NCI-H187 treated with DMSO at 0.1 percent for 48 hours (cell line): ENCODE measurements around the gene TEX19.

Experiments
- DNase-seq: peaks from one replicate; lab custom pipeline; 2025; lab: John Stamatoyannopoulos, UW

The TEX19 gene

GRCh38 chr17:82321947-82322466 is 37.0 kb upstream of the TEX19 start:
- no peak for DNase-seq

- no peak for DNase-seq
These were observed 36.3 kb upstream of the TEX19 start for GRCh38 chr17:82322526-82323453.

- no peak for DNase-seq
These were observed 35.4 kb upstream of the TEX19 start for GRCh38 chr17:82323514-82324234.

GRCh38 chr17:82324566-82325285 is 34.3 kb upstream of the TEX19 start:
- no peak for DNase-seq

GRCh38 chr17:82325286-82326180 is 33.5 kb upstream of the TEX19 start:
- no peak for DNase-seq

GRCh38 chr17:82327289-82327688 is 31.8 kb upstream of the TEX19 start:
- DNase-seq = no peak

- no peak for DNase-seq
These were observed 31.3 kb upstream of the TEX19 start for GRCh38 chr17:82327757-82328140.

- no peak for DNase-seq
These were observed 30.7 kb upstream of the TEX19 start for GRCh38 chr17:82328141-82328993.

- DNase-seq = no peak
These were observed 30.0 kb upstream of the TEX19 start for GRCh38 chr17:82328994-82329507.

GRCh38 chr17:82329683-82330321 is 29.2 kb upstream of the TEX19 start:
- no peak for DNase-seq

GRCh38 chr17:82330322-82331239 is 28.5 kb upstream of the TEX19 start:
- peak; percentile 23 for DNase-seq

- no peak for DNase-seq
These were observed 27.6 kb upstream of the TEX19 start for GRCh38 chr17:82331345-82331939.

- DNase-seq = no peak
These were observed 26.3 kb upstream of the TEX19 start for GRCh38 chr17:82332669-82333278.

- no peak for DNase-seq
These were observed 25.5 kb upstream of the TEX19 start, which contains the start of gene SECTM1 for GRCh38 chr17:82333279-82334171. TSS of gene SECTM1 (minus strand) at chr17:82333766. CDS start at chr17:82327240, 6,526 bp downstream.

- DNase-seq = no peak
These were observed 24.8 kb upstream of the TEX19 start for GRCh38 chr17:82334204-82334621.

- DNase-seq = no peak
These were observed 24.2 kb upstream of the TEX19 start for GRCh38 chr17:82334622-82335394.
